Transverse colon (tissue), 4 donors: Measurements from ENCODE around the gene S100A7.
"Not testable (repeated sequence)": the region's sequence is repeated elsewhere in the genome, so short reads cannot be mapped to it uniquely, and the experiment has no call there.

Source experiments
- CTCF ChIP-seq, 5 experiments: fragments of 200-600 bp in 3 of 5; fragments of 450-650 bp in 2 of 5; sonication (generic) in 3 of 5; IDR thresholded peaks; 1 replicate in 2 of 5; 2 replicates in 3 of 5; pipeline ENCODE4 v1.5.1; 2016 to 2017; ENCODE audit warnings: antibody characterized with exemption in 5 of 5, inconsistent platforms in 3 of 5, mild to moderate bottlenecking in 2 of 5, moderate library complexity in 1 of 5
- EP300 ChIP-seq: sonication (generic); formaldehyde crosslinking; IDR thresholded peaks from one replicate; pipeline ENCODE4 v1.6.1; 2017; ENCODE audit warnings: antibody characterized with exemption, low read depth
- POLR2A ChIP-seq: fragments of 450-650 bp; IDR thresholded peaks from one replicate; pipeline ENCODE4 v1.6.1; 2016; ENCODE audit warnings: antibody characterized with exemption, mild to moderate bottlenecking, moderate library complexity
- POLR2AphosphoS5 ChIP-seq, 3 donors: sonication (generic); formaldehyde crosslinking; IDR thresholded peaks; one replicate each; pipeline ENCODE4 v1.6.1; 2016; ENCODE audit warnings: antibody characterized with exemption in 3 of 3

GRCh38 chr1:153418758-153419435 is 41.6 kb downstream of the S100A7 start:
- TF ChIP-seq CTCF (IDR thresholded peaks at IDR 0.05); POLR2A; POLR2AphosphoS5 (IDR thresholded peaks at IDR 0.05); EP300: not testable (repeated sequence)
